SK-N-SH (cell line): Measurements from ENCODE around the gene DNAJC15. TPM values are rescaled to one million over a fixed set of nuclear protein-coding genes. Genes with fewer than 3 reads are reported as not detected.

Experiments
- CTCF ChIA-PET: fragments of 300-600, 350-600 bp; formaldehyde crosslinking; extraction: SDS; loops from one replicate; lab custom pipeline; 2021; lab: Yijun Ruan, JAX
- POLR2A ChIA-PET: fragments of 350-600 bp; sonication (Branson Sonifier 250); formaldehyde crosslinking; extraction: SDS; loops from one replicate; lab custom pipeline; 2020; ENCODE audit warnings: antibody characterized with exemption, inconsistent platforms; lab: Yijun Ruan, JAX
- DNase-seq: peaks from one replicate; pipeline ENCODE4 v3.0.0; 2012
- H2AFZ ChIP-seq: fragments of 200-600 bp; sonication (generic); 2 replicates; pipeline ENCODE4 v1.8.1; 2016; ENCODE audit warnings: antibody characterized with exemption, mild to moderate bottlenecking, low read depth
- H3F3A ChIP-seq: fragments of 200-600 bp; sonication (generic); replicated peaks from 2 replicates; pipeline ENCODE3; 2016; ENCODE audit warnings: antibody characterized with exemption, mild to moderate bottlenecking; ENCODE audit not compliant: insufficient read depth
- H3K27ac ChIP-seq, 2 experiments: fragments of 200-500 bp in 1 of 2; fragments of 200-600 bp in 1 of 2; sonication (Bioruptor generic) in 1 of 2; sonication (generic), shearing (Covaris generic) in 1 of 2; 2 replicates each; pipeline versions ENCODE4 v1.5.1 to v1.6.1; 2014 to 2016; ENCODE audit warnings: low read depth in 2 of 2, inconsistent platforms in 1 of 2, low read length in 1 of 2, mild to moderate bottlenecking in 1 of 2, mixed read lengths in 1 of 2
- H3K27me3 ChIP-seq: fragments of 200-600 bp; sonication (generic), shearing (Covaris generic); 2 replicates; pipeline ENCODE4 v1.6.1; 2016; ENCODE audit warnings: mixed run types; ENCODE audit not compliant: insufficient read depth
- H3K36me3 ChIP-seq, 2 experiments: fragments of 200-500 bp in 1 of 2; fragments of 200-600 bp in 1 of 2; sonication (Bioruptor generic) in 1 of 2; sonication (generic) in 1 of 2; replicated peaks in 1 of 2; 2 replicates each; pipeline versions ENCODE3 to v1.5.1; 2014 to 2016; ENCODE audit warnings: low read length in 1 of 2, mild to moderate bottlenecking in 1 of 2; ENCODE audit not compliant: insufficient read depth in 2 of 2, control insufficient read depth in 1 of 2
- H3K4me1 ChIP-seq, 2 experiments: fragments of 200-500 bp in 1 of 2; fragments of 200-600 bp in 1 of 2; sonication (Bioruptor generic) in 1 of 2; sonication (generic), shearing (Covaris generic) in 1 of 2; 2 replicates each; pipeline versions ENCODE4 v1.5.1 to v1.6.1; 2014 to 2016; ENCODE audit warnings: low read depth in 1 of 2, low read length in 1 of 2, mixed run types in 1 of 2; ENCODE audit not compliant: insufficient read depth in 2 of 2, control insufficient read depth in 1 of 2
- H3K4me2 ChIP-seq: fragments of 200-600 bp; sonication (generic), shearing (Covaris generic); 2 replicates; pipeline ENCODE4 v1.6.1; 2017; ENCODE audit warnings: mixed run types
- H3K4me3 ChIP-seq, 2 experiments: fragments of 200-500 bp in 1 of 2; fragments of 200-600 bp in 1 of 2; sonication (Bioruptor generic) in 1 of 2; sonication (generic), shearing (Covaris generic) in 1 of 2; 2 replicates each; pipeline versions ENCODE4 v1.5.1 to v1.8.1; 2014 to 2016; ENCODE audit warnings: low read depth in 2 of 2, inconsistent platforms in 1 of 2, low read length in 1 of 2, mild to moderate bottlenecking in 1 of 2, mixed read lengths in 1 of 2, moderate library complexity in 1 of 2
- H3K79me2 ChIP-seq: fragments of 200-600 bp; sonication (generic); 2 replicates; pipeline ENCODE4 v1.8.1; 2017; ENCODE audit warnings: mild to moderate bottlenecking; ENCODE audit not compliant: insufficient read depth
- H3K9ac ChIP-seq: fragments of 200-600 bp; sonication (generic); 2 replicates; pipeline ENCODE4 v1.6.1; 2017; ENCODE audit warnings: mixed run types
- H3K9me2 ChIP-seq: fragments of 200-600 bp; sonication (generic); 2 replicates; pipeline ENCODE4 v1.6.1; 2017; ENCODE audit warnings: mixed run types
- H3K9me3 ChIP-seq: fragments of 200-600 bp; sonication (generic); 2 replicates; pipeline ENCODE4 v1.6.1; 2017; ENCODE audit warnings: mixed run types, mild to moderate bottlenecking, moderate library complexity
- H4K20me1 ChIP-seq: fragments of 200-600 bp; sonication (generic); 2 replicates; pipeline ENCODE4 v1.6.1; 2017; ENCODE audit warnings: mild to moderate bottlenecking, mixed run types; ENCODE audit not compliant: insufficient read depth
- CHD2 ChIP-seq: fragments of 150-350 bp; IDR thresholded peaks from 2 replicates; pipeline ENCODE4 v1.6.1; 2018; ENCODE audit warnings: low read length; ENCODE audit not compliant: partially characterized antibody
- EP300 ChIP-seq, 2 experiments: IDR thresholded peaks; 2 replicates each; pipeline versions ENCODE4 v1.4.0 to v1.6.1; 2012; ENCODE audit warnings: borderline replicate concordance in 1 of 2, low read depth in 1 of 2, low read length in 1 of 2
- EZH2phosphoT487 ChIP-seq: fragments of 200-600 bp; sonication (generic); IDR thresholded peaks from 2 replicates; pipeline ENCODE4 v1.6.1; 2017; ENCODE audit warnings: low read depth, mixed run types, mild to moderate bottlenecking, antibody characterized with exemption, moderate library complexity, borderline replicate concordance
- FOSL2 ChIP-seq: IDR thresholded peaks from 2 replicates; pipeline ENCODE4 v1.4.0; 2012; ENCODE audit warnings: low read depth, mild to moderate bottlenecking, moderate library complexity, borderline replicate concordance
- FOXJ3 ChIP-seq: sonication (generic); formaldehyde crosslinking; IDR thresholded peaks from 2 replicates; pipeline ENCODE4 v1.5.1; 2020; ENCODE audit warnings: mild to moderate bottlenecking, missing genetic modification reagents
- FOXM1 ChIP-seq: IDR thresholded peaks from 2 replicates; pipeline ENCODE4 v1.4.0; 2012; ENCODE audit warnings: low read depth, mild to moderate bottlenecking
- JUND ChIP-seq: IDR thresholded peaks from 2 replicates; pipeline ENCODE4 v1.4.0; 2012
- MEF2A ChIP-seq: IDR thresholded peaks from 2 replicates; pipeline ENCODE4 v1.4.0; 2012; ENCODE audit warnings: low read depth, borderline replicate concordance
- NRF1 ChIP-seq: IDR thresholded peaks from 2 replicates; pipeline ENCODE4 v1.6.1; 2012; ENCODE audit warnings: low read depth, mild to moderate bottlenecking, low read length
- RAD21 ChIP-seq: IDR thresholded peaks from 2 replicates; pipeline ENCODE4 v1.6.1; 2012; ENCODE audit warnings: mild to moderate bottlenecking, low read length
- WGBS: methylation state at CpG from one replicate; pipeline ENCODE4 v1.1.6; 2017; ENCODE audit warnings: low lambda C conversion rate; 5-methylcytosine and 5-hydroxymethylcytosine counted together
- polyA plus RNA-seq, 3 experiments: library from polyadenylated mRNA; depleted of rRNA; stranded (reverse); fragments of >200 nt; gene quantifications; 2 replicates each; pipeline ENCODE4 v1.2.3, GENCODE V29; 2012
- TF ChIP-seq, protein P1 (sequence below): IDR thresholded peaks from 2 replicates; pipeline ENCODE4; 2012
- TF ChIP-seq, protein P2 (sequence below): IDR thresholded peaks from 2 replicates; pipeline ENCODE4 v1.4.0; 2012; ENCODE audit warnings: low read depth, borderline replicate concordance
- TF ChIP-seq, protein P3 (sequence below): IDR thresholded peaks from 2 replicates; pipeline ENCODE4 v1.4.0; 2012; ENCODE audit warnings: low read depth
- TF ChIP-seq, protein P4 (sequence below): fragments of 150-350 bp; IDR thresholded peaks from 2 replicates; pipeline ENCODE4 v1.6.1; 2016; ENCODE audit warnings: mild to moderate bottlenecking, low read depth, low read length
- TF ChIP-seq, protein P5 (sequence below): fragments of 150-350 bp; IDR thresholded peaks from 2 replicates; pipeline ENCODE4 v1.6.1; 2017; ENCODE audit warnings: antibody characterized with exemption, low read length, low read depth, borderline replicate concordance

Gene DNAJC15
- polyA plus RNA-seq, 1 of the 3 experiments (the other 2 are of a cell fraction), result 18.4 TPM

DNA sequence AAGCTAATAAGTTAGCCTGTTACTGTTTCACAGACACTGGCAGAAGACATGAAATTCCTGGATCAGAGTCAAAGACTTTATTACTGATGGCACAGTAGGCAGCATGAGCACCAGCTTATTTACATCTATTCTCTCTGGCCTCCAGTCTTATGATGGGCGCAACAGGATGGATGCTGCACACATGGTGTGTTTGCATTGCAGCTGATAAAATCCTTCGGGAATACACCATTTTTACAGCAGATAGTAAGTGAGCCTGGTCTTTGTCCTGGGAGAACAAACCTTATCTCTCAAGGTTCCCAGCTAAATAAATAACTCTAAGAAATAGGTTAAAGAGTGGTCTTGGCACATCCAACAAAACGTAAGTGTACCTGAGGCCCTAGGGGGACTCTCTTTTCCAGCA lies 47.3 kb upstream of the DNAJC15 start:
- WGBS, result 92% methylated on average over 3 of the region's 3 CpGs
- TF ChIP-seq, protein P1, sequence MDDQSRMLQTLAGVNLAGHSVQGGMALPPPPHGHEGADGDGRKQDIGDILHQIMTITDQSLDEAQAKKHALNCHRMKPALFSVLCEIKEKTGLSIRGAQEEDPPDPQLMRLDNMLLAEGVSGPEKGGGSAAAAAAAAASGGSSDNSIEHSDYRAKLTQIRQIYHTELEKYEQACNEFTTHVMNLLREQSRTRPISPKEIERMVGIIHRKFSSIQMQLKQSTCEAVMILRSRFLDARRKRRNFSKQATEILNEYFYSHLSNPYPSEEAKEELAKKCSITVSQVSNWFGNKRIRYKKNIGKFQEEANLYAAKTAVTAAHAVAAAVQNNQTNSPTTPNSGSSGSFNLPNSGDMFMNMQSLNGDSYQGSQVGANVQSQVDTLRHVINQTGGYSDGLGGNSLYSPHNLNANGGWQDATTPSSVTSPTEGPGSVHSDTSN, result no peak
- TF ChIP-seq NRF1 (no peak), EZH2phosphoT487 (no peak), FOXJ3 (CRISPR knock-in tag) (no peak), FOXM1 (no peak), CHD2 (no peak), JUND (no peak), MEF2A (no peak), EP300 (IDR thresholded peaks at IDR 0.05; ENCODE audit: borderline replicate concordance in 1 of 2, low read depth in 1 of 2, low read length in 1 of 2) (no peak), FOSL2 (no peak), RAD21 (no peak)
- TF ChIP-seq, protein P2, sequence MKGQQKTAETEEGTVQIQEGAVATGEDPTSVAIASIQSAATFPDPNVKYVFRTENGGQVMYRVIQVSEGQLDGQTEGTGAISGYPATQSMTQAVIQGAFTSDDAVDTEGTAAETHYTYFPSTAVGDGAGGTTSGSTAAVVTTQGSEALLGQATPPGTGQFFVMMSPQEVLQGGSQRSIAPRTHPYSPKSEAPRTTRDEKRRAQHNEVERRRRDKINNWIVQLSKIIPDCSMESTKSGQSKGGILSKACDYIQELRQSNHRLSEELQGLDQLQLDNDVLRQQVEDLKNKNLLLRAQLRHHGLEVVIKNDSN, result no peak
- TF ChIP-seq, protein P3, sequence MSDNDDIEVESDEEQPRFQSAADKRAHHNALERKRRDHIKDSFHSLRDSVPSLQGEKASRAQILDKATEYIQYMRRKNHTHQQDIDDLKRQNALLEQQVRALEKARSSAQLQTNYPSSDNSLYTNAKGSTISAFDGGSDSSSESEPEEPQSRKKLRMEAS, result no peak
- TF ChIP-seq, protein P4, sequence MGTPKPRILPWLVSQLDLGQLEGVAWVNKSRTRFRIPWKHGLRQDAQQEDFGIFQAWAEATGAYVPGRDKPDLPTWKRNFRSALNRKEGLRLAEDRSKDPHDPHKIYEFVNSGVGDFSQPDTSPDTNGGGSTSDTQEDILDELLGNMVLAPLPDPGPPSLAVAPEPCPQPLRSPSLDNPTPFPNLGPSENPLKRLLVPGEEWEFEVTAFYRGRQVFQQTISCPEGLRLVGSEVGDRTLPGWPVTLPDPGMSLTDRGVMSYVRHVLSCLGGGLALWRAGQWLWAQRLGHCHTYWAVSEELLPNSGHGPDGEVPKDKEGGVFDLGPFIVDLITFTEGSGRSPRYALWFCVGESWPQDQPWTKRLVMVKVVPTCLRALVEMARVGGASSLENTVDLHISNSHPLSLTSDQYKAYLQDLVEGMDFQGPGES, result no peak
- TF ChIP-seq, protein P5, sequence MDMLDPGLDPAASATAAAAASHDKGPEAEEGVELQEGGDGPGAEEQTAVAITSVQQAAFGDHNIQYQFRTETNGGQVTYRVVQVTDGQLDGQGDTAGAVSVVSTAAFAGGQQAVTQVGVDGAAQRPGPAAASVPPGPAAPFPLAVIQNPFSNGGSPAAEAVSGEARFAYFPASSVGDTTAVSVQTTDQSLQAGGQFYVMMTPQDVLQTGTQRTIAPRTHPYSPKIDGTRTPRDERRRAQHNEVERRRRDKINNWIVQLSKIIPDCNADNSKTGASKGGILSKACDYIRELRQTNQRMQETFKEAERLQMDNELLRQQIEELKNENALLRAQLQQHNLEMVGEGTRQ, result no peak
- TF ChIP-seq, all 33 proteins: peak for 0
- H3K27ac ChIP-seq, result no peak overlapping the region
- H3K27me3 ChIP-seq, result no peaks in the 10 kb centered on the region
- no peaks in the 10 kb centered on the region for H3K9me2 ChIP-seq
- POLR2A ChIA-PET, result no interaction called here
- H3K79me2 ChIP-seq, result no peaks in the 10 kb centered on the region
- DNase-seq, result no peak
- H3K9ac ChIP-seq, result no peak overlapping the region
- no peaks in the 10 kb centered on the region for H3K36me3 ChIP-seq
- no peak overlapping the region for H3K4me3 ChIP-seq
- no peaks in the 10 kb centered on the region for H3K4me1 ChIP-seq
- no peak overlapping the region for H3K4me2 ChIP-seq
- H4K20me1 ChIP-seq, result no peaks in the 10 kb centered on the region
- CTCF ChIA-PET, result interaction anchor here (1.2 kb wide), 1 partner anchor 109 kb away, joined by 3 read pairs; no protein-coding TSS in a partner anchor
- no peaks in the 10 kb centered on the region for H3K9me3 ChIP-seq
- H3F3A ChIP-seq, result no peaks in the 10 kb centered on the region
- H2AFZ ChIP-seq, result no peak overlapping the region
